Heart right ventricle (tissue), 16 donors: Measurements from ENCODE around the gene GPR50. TPM values are rescaled to one million over a fixed set of nuclear protein-coding genes. Genes with fewer than 3 reads are reported as not detected.

Experiments used
- ATAC-seq, 8 donors: fragments of 200-7000 bp; cut with Tn5 transposase; one replicate each; pipeline ENCODE4 v1.9.1; 2020; ENCODE audit warnings: mild to moderate bottlenecking in 8 of 8, moderate library complexity in 8 of 8, moderate number of reproducible peaks in 1 of 8
- DNase-seq, 2 donors: peaks; one replicate each; pipeline ENCODE4 v3.0.0-alpha.2; 2020
- H3K27ac ChIP-seq, 10 donors: fragments of 200-600 bp; sonication (generic) in 2 of 10; one replicate each; pipeline versions ENCODE4 v1.5.0 to v1.8.0; 2020 to 2022; ENCODE audit warnings: mild to moderate bottlenecking in 3 of 10
- H3K27me3 ChIP-seq, 7 donors: fragments of 200-600 bp; one replicate each; pipeline ENCODE4 v1.8.0; 2021 to 2022; ENCODE audit warnings: mild to moderate bottlenecking in 2 of 7
- H3K36me3 ChIP-seq, 9 donors: fragments of 200-600 bp; sonication (generic) in 1 of 9; one replicate each; pipeline versions ENCODE4 v1.5.0 to v1.8.0; 2020 to 2022; ENCODE audit warnings: mild to moderate bottlenecking in 2 of 9
- H3K4me1 ChIP-seq, 9 donors: fragments of 200-600 bp; sonication (generic) in 1 of 9; one replicate each; pipeline versions ENCODE4 v1.5.0 to v1.8.0; 2020 to 2022; ENCODE audit warnings: mild to moderate bottlenecking in 4 of 9
- H3K4me3 ChIP-seq, 10 donors: fragments of 200-600 bp; sonication (generic) in 2 of 10; one replicate each; pipeline versions ENCODE4 v1.5.0 to v1.8.0; 2020 to 2022; ENCODE audit warnings: mild to moderate bottlenecking in 7 of 10, moderate library complexity in 2 of 10
- H3K9me3 ChIP-seq, 11 donors: fragments of 200-600 bp in 10 of 11; sonication (generic) in 2 of 11; one replicate each; pipeline versions ENCODE4 v1.5.0 to v1.8.0; 2013 to 2022; ENCODE audit warnings: mild to moderate bottlenecking in 2 of 11, control low read depth in 1 of 11, moderate library complexity in 1 of 11
- WGBS, 2 donors: extraction: QIAGEN DNeasy Blood & Tissue Kit; methylation state at CpG; one replicate each; pipeline ENCODE4 v1.1.7; 2013; ENCODE audit warnings: inconsistent platforms in 1 of 2; 5-methylcytosine and 5-hydroxymethylcytosine counted together
- intact Hi-C, 10 donors: fragments of 100-400 bp; cut with DNase I; formaldehyde crosslinking; loops; one replicate each; pipeline versions ENCODE4 v1.11.1 to v1.14.2; 2022
- long read RNA-seq, 3 donors: library from polyadenylated mRNA; unstranded; transcript quantifications; one replicate each; pipeline ENCODE4 v2.0.0, GENCODE V29; 2020 to 2021
- polyA plus RNA-seq, 2 donors: library from polyadenylated mRNA; stranded (reverse); fragments of 200-250 nt; gene quantifications; one replicate each; pipeline ENCODE4 v1.2.3, GENCODE V29; 2013
- total RNA-seq, 10 donors: library from RNA; stranded (reverse); fragmentation: NEBNext Ultra II Directional in 3 of 10; extraction: Animal tissue kit (Norgen Biotek cat#: 25700) in 3 of 10; gene quantifications; one replicate each; pipeline versions ENCODE4 v1.2.1 to v1.2.4, GENCODE V29; 2021 to 2023
- TF ChIP-seq, protein P1 (sequence below), 9 donors: fragments of 200-600 bp; sonication (generic) in 2 of 9; IDR thresholded peaks; one replicate each; pipeline versions ENCODE4 v1.5.0 to v1.8.0; 2021 to 2022; ENCODE audit warnings: antibody characterized with exemption in 9 of 9, mild to moderate bottlenecking in 5 of 9, moderate library complexity in 1 of 9
- donor health status: Arrhythmogenic right ventricular cardiomyopathy.
- donor health status: ischemic (EF 13 %, LVEDD 7.1; RV severe dilation, severe dysfunction).
- donor health status: healthy with polysubstance abuse.
- donor health status: DM: no; HTN: yes; CAD: no.
- donor health status: DM: no; HTN: no; CAD: no.
- donor health status: ischemic (EF 25% LVEDD 6.9; RV normal size, moderate dysfunction).
- donor health status: ischemic (EF 25% LVEDD 5.7; RV mildly dilated, moderate dysfunction).
- donor health status: healthy.
- donor health status: DM: yes; HTN: yes; CAD: no.
- donor health status: Ischemic cardiomyopathy.
- donor health status: ischemic (EF 35%, LVEDD 5.7; RV mildly dilated, moderate dysfunction).
- donor health status: nonischemic (EF 11% LVEDD 7.7; RV severe dilation, severe dysfunction).
- donor health status: DM: yes; HTN: yes; CAD: no.
- donor health status: PGD.
- donor health status: ischemic (EF 29% LVEDD 5.4; RV normal size, mild dysfunction).
- donor health status: nonischemic (EF 23%, LVEDD 6.1; RV moderate dilation, normal function).

The GPR50 gene
- total RNA-seq (not detected), polyA plus RNA-seq (not detected)
- long read RNA-seq, donor 1: 0 reads
- long read RNA-seq, donor 2: 0 reads
- long read RNA-seq, donor 3: 0 reads

DNA sequence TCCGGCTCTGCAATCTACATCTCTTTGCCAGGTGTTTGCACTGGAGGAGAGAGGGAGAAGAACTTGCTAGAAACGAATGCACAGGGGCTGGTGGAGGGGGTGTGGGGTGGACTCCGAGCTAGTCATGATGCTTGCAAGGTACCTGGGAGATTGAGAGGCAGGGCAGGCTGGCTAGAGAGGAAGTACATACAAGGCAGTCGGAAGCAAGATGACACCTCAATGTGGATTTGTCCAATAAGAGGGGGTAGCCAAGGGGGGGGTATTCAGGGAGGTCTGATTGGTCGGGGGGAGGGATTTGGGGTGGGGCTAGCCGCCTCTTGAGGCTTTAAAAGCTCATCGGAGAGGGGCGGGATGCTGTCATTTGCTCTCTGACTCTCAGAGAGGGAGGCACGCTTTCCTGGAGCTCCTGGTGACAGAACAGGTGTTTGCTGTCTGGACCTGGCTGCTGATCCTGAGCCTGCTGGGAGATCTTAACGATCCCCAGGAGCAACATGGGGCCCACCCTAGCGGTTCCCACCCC is at the start of gene GPR50:
GPR50 (plus strand) TSS at position 354 of the 520 bp plus-strand sequence; CDS start at position 492, 138 bp downstream.
- DNase-seq (no peak), ATAC-seq (no peak)
- TF ChIP-seq, protein P1, sequence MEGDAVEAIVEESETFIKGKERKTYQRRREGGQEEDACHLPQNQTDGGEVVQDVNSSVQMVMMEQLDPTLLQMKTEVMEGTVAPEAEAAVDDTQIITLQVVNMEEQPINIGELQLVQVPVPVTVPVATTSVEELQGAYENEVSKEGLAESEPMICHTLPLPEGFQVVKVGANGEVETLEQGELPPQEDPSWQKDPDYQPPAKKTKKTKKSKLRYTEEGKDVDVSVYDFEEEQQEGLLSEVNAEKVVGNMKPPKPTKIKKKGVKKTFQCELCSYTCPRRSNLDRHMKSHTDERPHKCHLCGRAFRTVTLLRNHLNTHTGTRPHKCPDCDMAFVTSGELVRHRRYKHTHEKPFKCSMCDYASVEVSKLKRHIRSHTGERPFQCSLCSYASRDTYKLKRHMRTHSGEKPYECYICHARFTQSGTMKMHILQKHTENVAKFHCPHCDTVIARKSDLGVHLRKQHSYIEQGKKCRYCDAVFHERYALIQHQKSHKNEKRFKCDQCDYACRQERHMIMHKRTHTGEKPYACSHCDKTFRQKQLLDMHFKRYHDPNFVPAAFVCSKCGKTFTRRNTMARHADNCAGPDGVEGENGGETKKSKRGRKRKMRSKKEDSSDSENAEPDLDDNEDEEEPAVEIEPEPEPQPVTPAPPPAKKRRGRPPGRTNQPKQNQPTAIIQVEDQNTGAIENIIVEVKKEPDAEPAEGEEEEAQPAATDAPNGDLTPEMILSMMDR (IDR thresholded peaks at IDR 0.05): no peak
- H3K36me3 ChIP-seq: no peaks in the 10 kb centered on the region
- H3K27ac ChIP-seq: no peak within 1 kb of the TSS
- no peaks in the 10 kb centered on the region for H3K4me1 ChIP-seq
- WGBS, 2 donors: 61 to 67% methylated on average over 7 to 11 of the region's 11 CpGs
- intact Hi-C loops: loop anchor here in 1 of 10 donors (10.0 kb wide), 1 partner anchor 179 kb away; no protein-coding TSS in a partner anchor
- peaks cover 0 to 14% (median 0%) of the 10 kb centered on the region in 11 donors for H3K9me3 ChIP-seq
- peaks cover 0 to 80% (median 47%) of the 10 kb centered on the region in 7 donors for H3K27me3 ChIP-seq
- peak within 1 kb of the TSS in 4 of 10 donors; percentile 7 to 22 (median 14) for H3K4me3 ChIP-seq

DNA sequence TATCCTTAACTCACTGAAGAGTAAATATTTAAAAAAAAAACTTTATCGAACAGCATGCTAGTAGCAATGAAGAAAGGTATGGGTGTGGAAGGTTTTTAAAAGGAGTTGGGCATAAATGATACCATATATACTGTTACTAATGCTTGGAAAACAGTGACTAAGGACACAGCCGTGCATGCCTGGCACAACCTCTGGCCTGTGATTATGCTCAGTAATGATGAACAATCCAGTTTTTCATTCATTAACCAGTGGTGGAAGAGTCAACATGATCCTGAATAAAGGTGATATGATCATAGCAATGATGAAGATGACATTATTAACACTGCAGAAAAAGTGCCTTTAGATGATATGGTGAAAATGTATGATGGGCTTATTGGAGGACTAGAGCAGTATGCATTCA is 43.9 kb upstream of the GPR50 start:
- intact Hi-C loops: no loop called here
- Histone ChIP-seq H3K27ac (no peak overlapping the region), H3K4me1 (no peaks in the 10 kb centered on the region), H3K36me3 (no peaks in the 10 kb centered on the region), H3K9me3 (peaks cover 0 to 3% (median 0%) of the 10 kb centered on the region in 11 donors), H3K27me3 (peaks cover 0 to 7% (median 0%) of the 10 kb centered on the region in 7 donors), H3K4me3 (no peak overlapping the region)
- TF ChIP-seq, protein P1 (IDR thresholded peaks at IDR 0.05): no peak
- whole genome bisulfite sequencing, 2 donors: 79 to 87% methylated on average over 2 of the region's 2 CpGs
- ATAC-seq (no peak), DNase-seq (no peak)

DNA sequence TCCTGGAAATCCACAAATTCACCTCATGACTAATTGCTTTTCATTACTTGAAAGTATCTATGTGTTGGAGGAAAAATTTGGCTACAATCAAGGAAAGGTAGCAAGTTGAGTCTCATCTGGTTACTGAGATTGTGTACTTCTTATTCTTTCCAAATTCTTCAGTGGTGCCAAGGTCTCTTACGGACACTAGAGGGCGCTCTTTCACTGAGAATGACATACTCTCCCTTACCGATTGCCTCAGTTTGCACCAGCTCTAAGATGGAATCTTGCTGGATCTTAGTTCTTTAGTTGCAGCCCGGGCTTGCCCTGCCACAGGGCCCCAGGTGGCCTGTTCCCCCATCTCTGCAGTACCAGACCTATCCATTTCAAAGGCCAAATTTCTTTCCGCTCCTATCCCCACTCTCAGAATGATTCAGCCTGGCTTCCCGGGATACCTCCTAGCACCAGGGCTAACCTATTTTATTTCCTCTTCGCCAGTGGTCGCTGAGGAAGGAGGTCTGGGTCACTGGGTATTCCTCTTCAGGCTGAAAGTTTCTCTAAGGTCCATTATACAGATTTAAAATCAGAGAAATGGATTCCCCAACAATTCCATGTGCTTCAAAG is 24.6 kb upstream of the GPR50 start:
- ATAC-seq (peak in 1 of 8 donors; percentile 47), DNase-seq (peak in 1 of 2 donors; percentile 6)
- H3K4me3 ChIP-seq: no peak overlapping the region
- intact Hi-C loops: loop anchor here (1.0 to 10.0 kb wide), 10 partner anchors 213 to 1486 kb away; partner anchors contain the start of gene GABRQ (in 2 of the 10)
- TF ChIP-seq, protein P1 (IDR thresholded peaks at IDR 0.05): peak; percentile 43 to 84 (median 70)
- 31 to 39% methylated on average over 8 of the region's 8 CpGs for WGBS, 2 donors
- H3K36me3 ChIP-seq: no peaks in the 10 kb centered on the region
- peaks cover 0 to 67% (median 4%) of the 10 kb centered on the region in 7 donors for H3K27me3 ChIP-seq
- no peaks in the 10 kb centered on the region for H3K9me3 ChIP-seq
- no peak overlapping the region for H3K27ac ChIP-seq
- no peaks in the 10 kb centered on the region for H3K4me1 ChIP-seq

DNA sequence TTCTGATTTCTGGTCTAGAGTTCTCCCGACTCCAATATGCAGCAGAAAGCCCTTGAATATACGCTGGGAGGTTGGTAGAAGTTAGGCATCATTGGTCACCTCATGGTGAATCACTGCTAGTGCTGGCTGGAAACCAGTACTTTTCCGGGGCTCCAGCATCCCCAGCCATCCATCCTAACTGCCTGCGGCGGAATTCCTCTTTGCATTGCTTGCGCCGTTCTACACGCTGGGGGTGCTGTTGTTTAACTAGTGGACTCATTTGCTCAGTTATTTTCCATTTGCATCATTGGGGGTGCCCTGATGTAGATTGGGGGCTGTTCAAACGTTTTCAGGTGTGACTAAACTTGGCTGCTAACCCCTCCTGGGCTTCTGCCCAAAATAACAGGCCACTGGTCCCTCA is 23.3 kb upstream of the GPR50 start:
- ATAC-seq (no peak), DNase-seq (no peak)
- TF ChIP-seq, protein P1 (IDR thresholded peaks at IDR 0.05): peak in 4 of 9 donors; percentile 13 to 26 (median 22)
- peaks cover 0 to 58% (median 4%) of the 10 kb centered on the region in 7 donors for H3K27me3 ChIP-seq
- no peaks in the 10 kb centered on the region for H3K4me1 ChIP-seq
- 6 to 8% methylated on average over 9 of the region's 9 CpGs for WGBS, 2 donors
- no peaks in the 10 kb centered on the region for H3K36me3 ChIP-seq
- no peak overlapping the region for H3K4me3 ChIP-seq
- no peak overlapping the region for H3K27ac ChIP-seq
- H3K9me3 ChIP-seq: no peaks in the 10 kb centered on the region
- intact Hi-C loops: loop anchor here in 9 of 10 donors (2.0 to 10.0 kb wide), 9 partner anchors 212 to 1484 kb away; partner anchors contain the start of gene GABRQ (in 2 of the 9)
